IPS-15b (cell line): ENCODE results near the gene DHRS9.
"Not testable (repeated sequence)": the region's sequence is repeated elsewhere in the genome, so short reads cannot be mapped to it uniquely, and the experiment has no call there.

Experiments
- H3K27me3 ChIP-seq: one replicate; pipeline ENCODE4 v1.6.1; 2013; ENCODE audit warnings: low read length; ENCODE audit not compliant: control insufficient read depth, insufficient read depth
- H3K36me3 ChIP-seq: one replicate; pipeline ENCODE4 v1.6.1; 2013; ENCODE audit warnings: low read length; ENCODE audit not compliant: control insufficient read depth, insufficient read depth
- H3K4me1 ChIP-seq: one replicate; pipeline ENCODE4 v1.6.1; 2013; ENCODE audit warnings: mild to moderate bottlenecking, low read length; ENCODE audit not compliant: control insufficient read depth, insufficient read depth
- H3K4me3 ChIP-seq: one replicate; pipeline ENCODE4 v1.5.1; 2013; ENCODE audit warnings: low read depth, low read length
- H3K9ac ChIP-seq: one replicate; pipeline ENCODE4 v1.6.1; 2013; ENCODE audit warnings: low read depth, mild to moderate bottlenecking, low read length
- H3K9me3 ChIP-seq: one replicate; pipeline ENCODE4 v1.6.1; 2013; ENCODE audit warnings: mild to moderate bottlenecking, low read length; ENCODE audit not compliant: control insufficient read depth, insufficient read depth

Gene DHRS9

GRCh38 chr2:169119123-169119760 lies 49.9 kb downstream of the DHRS9 start:
- Histone ChIP-seq H3K4me1 (no peaks in the 10 kb centered on the region), H3K9ac (no peak overlapping the region), H3K4me3 (no peak overlapping the region), H3K9me3 (peaks cover 2% of the 10 kb centered on the region), H3K36me3 (no peaks in the 10 kb centered on the region), H3K27me3 (no peaks in the 10 kb centered on the region)

DNA sequence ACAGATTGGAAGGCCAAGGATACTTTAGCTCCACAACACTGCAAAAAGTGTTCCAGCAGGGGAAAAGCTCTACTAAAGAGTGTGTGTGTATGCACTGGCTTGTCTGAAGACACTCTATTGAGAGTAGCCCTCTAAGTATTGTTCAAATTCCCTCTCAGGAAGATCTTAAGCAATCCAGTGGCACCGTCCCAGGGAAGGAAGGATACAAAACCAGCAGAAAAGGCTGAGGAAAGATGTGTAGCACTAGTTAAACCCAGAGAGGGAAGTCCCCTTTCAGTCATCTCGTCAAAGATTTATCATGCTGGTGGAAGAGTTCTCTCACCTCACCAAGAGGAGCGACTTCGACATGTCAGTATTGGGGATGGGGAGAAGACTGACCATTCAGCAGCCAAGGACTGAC lies 50.5 kb downstream of the DHRS9 start:
- no peaks in the 10 kb centered on the region for H3K4me1 ChIP-seq
- no peaks in the 10 kb centered on the region for H3K27me3 ChIP-seq
- peaks cover 2% of the 10 kb centered on the region for H3K9me3 ChIP-seq
- no peak overlapping the region for H3K9ac ChIP-seq
- no peaks in the 10 kb centered on the region for H3K36me3 ChIP-seq
- no peak overlapping the region for H3K4me3 ChIP-seq

- H3K27me3 ChIP-seq = no peaks in the 10 kb centered on the region
- no peaks in the 10 kb centered on the region for H3K4me1 ChIP-seq
- no peak overlapping the region for H3K4me3 ChIP-seq
- H3K36me3 ChIP-seq = no peaks in the 10 kb centered on the region
- no peaks in the 10 kb centered on the region for H3K9me3 ChIP-seq
- no peak overlapping the region for H3K9ac ChIP-seq
Observed at GRCh38 chr2:169129703-169130243, 60.4 kb downstream of the DHRS9 start.

GRCh38 chr2:169131587-169132512 lies 62.5 kb downstream of the DHRS9 start:
- H3K9ac ChIP-seq = no peak overlapping the region
- H3K4me1 ChIP-seq = no peaks in the 10 kb centered on the region
- no peaks in the 10 kb centered on the region for H3K36me3 ChIP-seq
- H3K4me3 ChIP-seq = no peak overlapping the region
- no peaks in the 10 kb centered on the region for H3K9me3 ChIP-seq
- H3K27me3 ChIP-seq = no peaks in the 10 kb centered on the region

DNA sequence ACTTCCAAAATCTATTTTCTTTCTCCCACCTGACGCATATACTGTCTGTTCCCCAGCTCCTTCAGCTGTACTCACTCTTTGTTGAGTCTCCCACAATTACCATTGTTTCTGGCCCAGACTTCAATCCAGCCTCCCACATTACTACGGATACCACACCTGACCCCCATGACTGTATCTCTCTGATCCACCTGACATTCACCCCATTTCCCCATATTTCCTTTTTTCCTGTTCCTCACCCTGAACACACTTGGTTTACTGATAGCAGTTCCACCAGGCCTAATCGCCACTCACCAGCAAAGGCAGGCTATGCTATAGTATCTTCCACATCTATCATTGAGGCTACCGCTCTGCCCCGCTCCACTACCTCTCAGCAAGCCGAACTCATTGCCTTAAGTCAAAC lies 64.9 kb downstream of the DHRS9 start:
- not testable (repeated sequence) for H3K27me3 ChIP-seq, H3K9me3 ChIP-seq, H3K36me3 ChIP-seq, H3K9ac ChIP-seq, H3K4me3 ChIP-seq, H3K4me1 ChIP-seq

DNA sequence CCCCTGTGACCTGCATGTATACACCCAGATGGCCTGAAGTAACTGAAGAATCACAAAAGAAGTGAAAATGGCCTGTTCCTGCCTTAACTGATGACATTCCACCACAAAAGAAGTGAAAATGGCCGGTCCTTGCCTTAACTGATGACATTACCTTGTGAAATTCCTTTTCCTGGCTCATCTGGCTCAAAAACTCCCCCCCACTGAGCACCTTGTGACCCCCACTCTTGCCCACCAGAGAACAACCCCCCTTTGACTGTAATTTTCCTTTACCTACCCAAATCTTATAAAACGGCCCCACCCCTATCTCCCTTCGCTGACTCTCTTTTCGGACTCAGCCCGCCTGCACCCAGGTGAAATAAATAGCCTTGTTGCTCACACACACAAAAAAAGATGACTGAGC lies 67.1 kb downstream of the DHRS9 start:
- H3K4me1 ChIP-seq = peaks cover 23% of the 10 kb centered on the region
- not testable (repeated sequence) for H3K36me3 ChIP-seq

GRCh38 chr2:169136885-169137534 lies 67.6 kb downstream of the DHRS9 start:
- no peak overlapping the region for H3K9ac ChIP-seq
- no peaks in the 10 kb centered on the region for H3K9me3 ChIP-seq
- no peak overlapping the region for H3K4me3 ChIP-seq
- no peaks in the 10 kb centered on the region for H3K27me3 ChIP-seq
- H3K4me1 ChIP-seq = peaks cover 25% of the 10 kb centered on the region
- no peaks in the 10 kb centered on the region for H3K36me3 ChIP-seq

More for the DNA sequence above, 67.1 kb downstream of the DHRS9 start:
- H3K27me3 ChIP-seq, H3K9ac ChIP-seq, H3K4me3 ChIP-seq, H3K9me3 ChIP-seq: not testable (repeated sequence)

GRCh38 chr2:169137924-169138323 lies 68.6 kb downstream of the DHRS9 start:
- H3K9ac ChIP-seq = no peak overlapping the region
- peaks cover 25% of the 10 kb centered on the region for H3K4me1 ChIP-seq
- H3K4me3 ChIP-seq = no peak overlapping the region
- no peaks in the 10 kb centered on the region for H3K36me3 ChIP-seq
- no peaks in the 10 kb centered on the region for H3K9me3 ChIP-seq
- H3K27me3 ChIP-seq = no peaks in the 10 kb centered on the region

- H3K4me3 ChIP-seq = no peak overlapping the region
- no peaks in the 10 kb centered on the region for H3K27me3 ChIP-seq
- no peaks in the 10 kb centered on the region for H3K9me3 ChIP-seq
- H3K4me1 ChIP-seq = peaks cover 25% of the 10 kb centered on the region
- H3K9ac ChIP-seq = no peak overlapping the region
- no peaks in the 10 kb centered on the region for H3K36me3 ChIP-seq
Observed at GRCh38 chr2:169139145-169139544, 69.8 kb downstream of the DHRS9 start.

- Histone ChIP-seq H3K9me3 (no peaks in the 10 kb centered on the region), H3K4me3 (no peak overlapping the region), H3K4me1 (peaks cover 25% of the 10 kb centered on the region), H3K27me3 (no peaks in the 10 kb centered on the region), H3K9ac (no peak overlapping the region), H3K36me3 (no peaks in the 10 kb centered on the region)
Observed at GRCh38 chr2:169139993-169140767, 70.8 kb downstream of the DHRS9 start.

DNA sequence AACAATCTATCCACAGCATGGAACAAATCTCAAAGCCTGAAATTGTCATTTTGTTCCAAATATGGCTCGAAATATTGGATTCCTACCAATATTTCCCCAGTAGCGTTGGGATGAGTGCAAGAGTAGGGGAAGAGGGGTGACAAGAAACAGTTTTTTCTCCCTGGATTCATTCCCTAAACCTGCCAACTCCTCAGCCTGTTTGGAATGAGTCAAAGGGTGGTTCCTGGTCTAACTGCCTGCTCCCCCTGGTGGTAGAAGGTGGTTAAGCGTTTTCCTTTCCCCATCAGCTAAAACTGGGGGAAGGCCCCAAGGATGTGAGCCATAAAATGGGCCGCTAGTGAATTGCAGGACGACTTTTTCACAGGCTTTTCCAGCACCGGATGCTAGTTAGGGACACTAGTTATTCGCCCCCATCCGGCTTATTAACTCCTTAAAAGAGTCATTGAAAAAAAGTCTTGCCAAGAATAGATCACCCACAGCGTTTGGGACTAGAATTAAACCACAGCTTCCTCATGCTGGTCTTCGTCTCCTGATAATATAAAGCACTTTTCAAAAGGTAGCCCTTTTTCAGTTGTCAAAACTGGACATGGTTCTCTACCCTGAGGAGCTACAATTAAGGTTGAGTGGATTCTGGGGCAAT lies 72.5 kb downstream of the DHRS9 start:
- Histone ChIP-seq H3K9ac (no peak overlapping the region), H3K36me3 (no peaks in the 10 kb centered on the region), H3K4me3 (no peak overlapping the region), H3K27me3 (no peaks in the 10 kb centered on the region), H3K4me1 (peaks cover 25% of the 10 kb centered on the region), H3K9me3 (no peaks in the 10 kb centered on the region)
